IMR-90 (cell line): ENCODE results near the gene C5orf52. TPM values are rescaled to one million over a fixed set of nuclear protein-coding genes. Genes with fewer than 3 reads are reported as not detected.

ENCODE experiments used
- ATAC-seq: fragments of 200-7000 bp; cut with Tn5 transposase; 2 replicates; pipeline ENCODE4 v1.9.1; 2020; ENCODE audit warnings: low read depth, mild to moderate bottlenecking, moderate library complexity
- BruUV-seq: library from RNA; stranded (reverse); fragments of 400-500 nt; replicated peaks from 2 replicates; lab custom pipeline; 2021; lab: Mats Ljungman, UMichigan
- CTCF ChIA-PET: fragments of 300-600 bp; formaldehyde crosslinking; extraction: SDS; loops from one replicate; lab custom pipeline; 2021; ENCODE audit warnings: antibody characterized with exemption; lab: Yijun Ruan, JAX
- POLR2A ChIA-PET: fragments of 300-600 bp; sonication (Branson Sonifier 250); formaldehyde crosslinking; loops from one replicate; lab custom pipeline; 2022; ENCODE audit warnings: antibody characterized with exemption; ENCODE audit not compliant: unreplicated experiment; lab: Charles Lee
- DNase-seq: peaks from one replicate; pipeline ENCODE4 v3.0.0; 2013
- H2AFZ ChIP-seq: replicated peaks from 2 replicates; pipeline ENCODE3; 2013; ENCODE audit warnings: low read length, mild to moderate bottlenecking; ENCODE audit not compliant: poor library complexity
- H2AK5ac ChIP-seq: 2 replicates; pipeline ENCODE4 v1.6.1; 2013; ENCODE audit warnings: low read depth, low read length, inconsistent platforms
- H2AK9ac ChIP-seq: replicated peaks from 2 replicates; pipeline ENCODE3; 2013; ENCODE audit warnings: mild to moderate bottlenecking, low read depth, low read length, moderate library complexity; ENCODE audit not compliant: poor library complexity
- H2BK120ac ChIP-seq: 2 replicates; pipeline ENCODE4 v1.6.1; 2013; ENCODE audit warnings: low read depth, low read length, inconsistent platforms
- H2BK15ac ChIP-seq: 3 replicates; pipeline ENCODE4 v1.6.1; 2013; ENCODE audit warnings: low read depth, low read length, inconsistent platforms
- H2BK20ac ChIP-seq: 2 replicates; pipeline ENCODE4 v1.6.1; 2013; ENCODE audit warnings: low read depth, mild to moderate bottlenecking, inconsistent platforms, low read length, moderate library complexity
- H2BK5ac ChIP-seq: 2 replicates; pipeline ENCODE4 v1.6.1; 2013; ENCODE audit warnings: mild to moderate bottlenecking, low read depth, low read length, inconsistent platforms; ENCODE audit not compliant: poor library complexity, severe bottlenecking
- H3K14ac ChIP-seq: replicated peaks from 2 replicates; pipeline ENCODE4 v1.6.1; 2013; ENCODE audit warnings: low read depth, low read length, inconsistent platforms
- H3K18ac ChIP-seq: 2 replicates; pipeline ENCODE4 v1.6.1; 2013; ENCODE audit warnings: low read depth, low read length, control low read depth
- H3K23ac ChIP-seq: 2 replicates; pipeline ENCODE4 v1.6.1; 2013; ENCODE audit warnings: low read depth, low read length, inconsistent platforms
- H3K27ac ChIP-seq: 2 replicates; pipeline ENCODE4 v1.5.1; 2013; ENCODE audit warnings: mild to moderate bottlenecking, control low read depth, low read length; ENCODE audit not compliant: insufficient read depth
- H3K27me3 ChIP-seq: 2 replicates; pipeline ENCODE4 v1.6.1; 2013; ENCODE audit warnings: low read length; ENCODE audit not compliant: control insufficient read depth, insufficient read depth
- H3K36me3 ChIP-seq: 2 replicates; pipeline ENCODE4 v1.6.1; 2013; ENCODE audit warnings: low read length, mixed read lengths; ENCODE audit not compliant: control insufficient read depth, insufficient read depth
- H3K4ac ChIP-seq: 2 replicates; pipeline ENCODE4 v1.6.1; 2013; ENCODE audit warnings: low read depth, low read length, inconsistent platforms
- H3K4me1 ChIP-seq: 2 replicates; pipeline ENCODE4 v1.6.1; 2013; ENCODE audit warnings: low read length, mixed read lengths; ENCODE audit not compliant: control insufficient read depth, insufficient read depth
- H3K4me2 ChIP-seq: 2 replicates; pipeline ENCODE4 v1.6.1; 2013; ENCODE audit warnings: low read depth, mild to moderate bottlenecking, control low read depth, low read length, moderate library complexity
- H3K4me3 ChIP-seq: 2 replicates; pipeline ENCODE4 v1.5.1; 2013; ENCODE audit warnings: low read depth, mild to moderate bottlenecking, control low read depth, low read length, moderate library complexity; ENCODE audit not compliant: insufficient read depth
- H3K56ac ChIP-seq: 2 replicates; pipeline ENCODE4 v1.6.1; 2013; ENCODE audit warnings: low read length, inconsistent platforms; ENCODE audit not compliant: insufficient read depth; ENCODE audit errors: extremely low read depth
- H3K79me1 ChIP-seq, 2 experiments: 2 replicates each; pipeline ENCODE4 v1.6.1; 2013; ENCODE audit warnings: low read length in 2 of 2, inconsistent platforms in 1 of 2, low read depth in 1 of 2
- H3K9ac ChIP-seq: 2 replicates; pipeline ENCODE4 v1.6.1; 2013; ENCODE audit warnings: low read depth, low read length, control low read depth
- H3K9me1 ChIP-seq: 2 replicates; pipeline ENCODE4 v1.6.1; 2013; ENCODE audit warnings: low read length, inconsistent platforms; ENCODE audit not compliant: insufficient read depth
- H3K9me3 ChIP-seq: 2 replicates; pipeline ENCODE4 v1.6.1; 2013; ENCODE audit warnings: low read length; ENCODE audit not compliant: control insufficient read depth, insufficient read depth
- H4K20me1 ChIP-seq: 2 replicates; pipeline ENCODE4 v1.6.1; 2013; ENCODE audit warnings: low read length, inconsistent platforms; ENCODE audit not compliant: insufficient read depth
- H4K5ac ChIP-seq: 2 replicates; pipeline ENCODE4 v1.6.1; 2013; ENCODE audit warnings: mild to moderate bottlenecking, low read depth, low read length, control low read depth
- H4K8ac ChIP-seq, 2 experiments: 2 replicates each; pipeline ENCODE4 v1.6.1; 2013; ENCODE audit warnings: low read depth in 2 of 2, low read length in 2 of 2, control low read depth in 1 of 2, inconsistent platforms in 1 of 2
- H4K91ac ChIP-seq: 2 replicates; pipeline ENCODE4 v1.6.1; 2013; ENCODE audit warnings: low read depth, low read length, inconsistent platforms; ENCODE audit not compliant: insufficient read depth
- BHLHE40 ChIP-seq: fragments of 150-350 bp; IDR thresholded peaks from 2 replicates; pipeline ENCODE4 v1.6.1; 2016; ENCODE audit warnings: mild to moderate bottlenecking, low read depth, low read length
- CEBPB ChIP-seq: IDR thresholded peaks from 2 replicates; pipeline ENCODE4 v1.6.1; 2012; ENCODE audit warnings: low read depth, low read length, improper control_type of control experiment
- CHD1 ChIP-seq: IDR thresholded peaks from 2 replicates; pipeline ENCODE4 v1.6.1; 2012; ENCODE audit warnings: low read depth, low read length, improper control_type of control experiment
- FOS ChIP-seq: fragments of 150-350 bp; IDR thresholded peaks from 2 replicates; pipeline ENCODE4 v1.6.1; 2016; ENCODE audit warnings: low read depth, low read length
- MAFK ChIP-seq: IDR thresholded peaks from 2 replicates; pipeline ENCODE4 v1.6.1; 2012; ENCODE audit warnings: low read depth, low read length, improper control_type of control experiment
- MAZ ChIP-seq: IDR thresholded peaks from 2 replicates; pipeline ENCODE4 v1.6.1; 2012; ENCODE audit warnings: low read depth, mild to moderate bottlenecking, low read length, improper control_type of control experiment, moderate library complexity, borderline replicate concordance
- MXI1 ChIP-seq: IDR thresholded peaks from 2 replicates; pipeline ENCODE4 v1.6.1; 2012; ENCODE audit warnings: low read depth, mild to moderate bottlenecking, low read length, moderate library complexity, borderline replicate concordance
- NFE2L2 ChIP-seq: fragments of 150-350 bp; IDR thresholded peaks from 2 replicates; pipeline ENCODE4 v1.6.1; 2016; ENCODE audit warnings: low read depth, mild to moderate bottlenecking, low read length
- POLR2A ChIP-seq: IDR thresholded peaks from 2 replicates; pipeline ENCODE4 v1.6.1; 2012; ENCODE audit warnings: mild to moderate bottlenecking, low read depth, low read length
- RAD21 ChIP-seq: IDR thresholded peaks from 2 replicates; pipeline ENCODE4 v1.6.1; 2012; ENCODE audit warnings: low read length, improper control_type of control experiment
- RCOR1 ChIP-seq: IDR thresholded peaks from 2 replicates; pipeline ENCODE4 v1.6.1; 2012; ENCODE audit warnings: mild to moderate bottlenecking, low read length, improper control_type of control experiment; ENCODE audit not compliant: insufficient replicate concordance
- RFX5 ChIP-seq: IDR thresholded peaks from 2 replicates; pipeline ENCODE4 v1.8.0; 2012; ENCODE audit warnings: low read depth, mild to moderate bottlenecking, low read length, moderate library complexity
- SMC3 ChIP-seq: fragments of 150-350 bp; IDR thresholded peaks from 2 replicates; pipeline ENCODE4 v1.6.1; 2016; ENCODE audit warnings: low read depth, mild to moderate bottlenecking, antibody characterized with exemption, low read length, moderate library complexity
- WGBS, 2 experiments: methylation state at CpG; one replicate each; pipeline versions ENCODE4 v1.1.5 to v1.1.7; 2013; ENCODE audit warnings: missing lambda C conversion rate in 2 of 2; ENCODE audit not compliant: insufficient read length in 1 of 2; ENCODE audit errors: extremely low coverage in 2 of 2; 5-methylcytosine and 5-hydroxymethylcytosine counted together
- dilution Hi-C: fragments of 300-500 bp; cut with HindIII; formaldehyde crosslinking; loops from one replicate; pipeline ENCODE4 v1.14.3; 2018; ENCODE audit warnings: low sequenced_read_pairs; ENCODE audit not compliant: unreplicated experiment
- in situ Hi-C: fragments of 300-500 bp; cut with MboI; formaldehyde crosslinking; loops from 3 replicates; pipeline ENCODE4 v1.14.3; 2019; ENCODE audit warnings: low sequenced_read_pairs, inconsistent platforms, mixed read lengths
- intact Hi-C: fragments of 100-400 bp; cut with micrococcal nuclease; formaldehyde crosslinking; loops from 2 replicates; pipeline ENCODE4 v1.10.0; 2022
- polyA plus RNA-seq, 3 experiments: library from polyadenylated mRNA; depleted of rRNA; stranded (reverse); fragments of >200 nt; gene quantifications; 2 replicates each; pipeline ENCODE4 v1.2.3, GENCODE V29; 2012; ENCODE audit warnings: low replicate concordance in 1 of 3
- total RNA-seq: library from RNA; depleted of rRNA; stranded (reverse); fragments of >200 nt; gene quantifications from 2 replicates; pipeline ENCODE4 v1.2.3, GENCODE V29; 2012
- TF ChIP-seq, protein P1 (sequence below): fragments of 150-350 bp; IDR thresholded peaks from 2 replicates; pipeline ENCODE4 v1.6.1; 2017; ENCODE audit warnings: mild to moderate bottlenecking, antibody characterized with exemption, low read length, low read depth
- TF ChIP-seq, protein P2 (sequence below): conservative IDR thresholded peaks from 2 replicates; pipeline ENCODE4 v1.5.1; 2012; ENCODE audit warnings: mild to moderate bottlenecking, low read depth, low read length, improper control_type of control experiment
- TF ChIP-seq, protein P3 (sequence below): fragments of 150-350 bp; IDR thresholded peaks from 2 replicates; pipeline ENCODE4 v1.6.1; 2016; ENCODE audit warnings: low read depth, mild to moderate bottlenecking, low read length, moderate library complexity, borderline replicate concordance

The C5orf52 gene
- total and polyA plus RNA-seq, 2 of the 4 experiments (the other 2 are of a cell fraction) = not detected

DNA sequence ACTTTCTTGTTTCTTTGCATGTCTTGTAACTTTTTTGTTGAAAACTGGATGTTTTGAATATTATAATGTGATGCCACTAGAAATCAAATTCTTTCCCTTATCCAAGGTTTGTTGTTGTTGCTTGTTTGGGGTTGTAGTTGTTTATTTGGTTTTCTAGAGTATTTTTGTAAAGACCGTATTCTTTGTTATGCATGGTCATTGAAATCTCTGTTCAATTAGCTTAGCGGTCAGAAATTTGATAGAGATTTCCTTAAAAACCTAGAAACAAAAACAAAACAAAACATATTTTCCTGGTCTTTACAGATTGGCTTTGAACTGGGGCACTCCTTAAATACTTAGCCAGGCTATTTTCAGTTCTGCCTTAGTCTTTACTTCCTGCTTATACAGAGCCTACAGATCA, 41.0 kb upstream of the C5orf52 start:
- no peaks in the 10 kb centered on the region for H3K36me3 ChIP-seq
- no peak overlapping the region for H2BK15ac ChIP-seq
- no peak overlapping the region for H3K4ac ChIP-seq
- no peak overlapping the region for H2AFZ ChIP-seq
- no peak overlapping the region for H2AK9ac ChIP-seq
- in situ Hi-C loops = no loop called here
- no peaks in the 10 kb centered on the region for H3K27me3 ChIP-seq
- WGBS, 2 experiments = no CpG with 5 or more reads among the region's 2 CpGs
- H4K20me1 ChIP-seq = no peaks in the 10 kb centered on the region
- ChIA-PET CTCF (no interaction called here), POLR2A (no interaction called here)
- H3K9me3 ChIP-seq = peaks cover 1% of the 10 kb centered on the region; the same call in 1 of the 2 replicates
- H3K4me3 ChIP-seq = no peak overlapping the region
- H4K91ac ChIP-seq = no peak overlapping the region
- H3K4me1 ChIP-seq = no peaks in the 10 kb centered on the region
- H2AK5ac ChIP-seq = no peak overlapping the region
- no peak overlapping the region for H3K9ac ChIP-seq
- DNase-seq (no peak), ATAC-seq (no peak)
- H3K18ac ChIP-seq = no peak overlapping the region
- H3K56ac ChIP-seq = no peak overlapping the region
- H2BK20ac ChIP-seq = no peak overlapping the region
- H3K4me2 ChIP-seq = no peak overlapping the region
- H3K14ac ChIP-seq = no peak overlapping the region
- dilution Hi-C loops = no loop called here
- H2BK5ac ChIP-seq = no peak overlapping the region
- H3K9me1 ChIP-seq = no peaks in the 10 kb centered on the region
- H3K79me1 ChIP-seq = no peaks in the 10 kb centered on the region
- no peak overlapping the region for H4K5ac ChIP-seq
- BruUV-seq = no TSS peak
- no peak for TF ChIP-seq CEBPB
- no peak for TF ChIP-seq SMC3
- no peak for TF ChIP-seq RCOR1
- TF ChIP-seq CHD1 = no peak
- TF ChIP-seq MAFK = no peak
- no peak for TF ChIP-seq RAD21
- TF ChIP-seq RFX5 = no peak
- no peak for TF ChIP-seq FOS
- TF ChIP-seq, protein P1, sequence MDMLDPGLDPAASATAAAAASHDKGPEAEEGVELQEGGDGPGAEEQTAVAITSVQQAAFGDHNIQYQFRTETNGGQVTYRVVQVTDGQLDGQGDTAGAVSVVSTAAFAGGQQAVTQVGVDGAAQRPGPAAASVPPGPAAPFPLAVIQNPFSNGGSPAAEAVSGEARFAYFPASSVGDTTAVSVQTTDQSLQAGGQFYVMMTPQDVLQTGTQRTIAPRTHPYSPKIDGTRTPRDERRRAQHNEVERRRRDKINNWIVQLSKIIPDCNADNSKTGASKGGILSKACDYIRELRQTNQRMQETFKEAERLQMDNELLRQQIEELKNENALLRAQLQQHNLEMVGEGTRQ = no peak
- TF ChIP-seq, protein P2, sequence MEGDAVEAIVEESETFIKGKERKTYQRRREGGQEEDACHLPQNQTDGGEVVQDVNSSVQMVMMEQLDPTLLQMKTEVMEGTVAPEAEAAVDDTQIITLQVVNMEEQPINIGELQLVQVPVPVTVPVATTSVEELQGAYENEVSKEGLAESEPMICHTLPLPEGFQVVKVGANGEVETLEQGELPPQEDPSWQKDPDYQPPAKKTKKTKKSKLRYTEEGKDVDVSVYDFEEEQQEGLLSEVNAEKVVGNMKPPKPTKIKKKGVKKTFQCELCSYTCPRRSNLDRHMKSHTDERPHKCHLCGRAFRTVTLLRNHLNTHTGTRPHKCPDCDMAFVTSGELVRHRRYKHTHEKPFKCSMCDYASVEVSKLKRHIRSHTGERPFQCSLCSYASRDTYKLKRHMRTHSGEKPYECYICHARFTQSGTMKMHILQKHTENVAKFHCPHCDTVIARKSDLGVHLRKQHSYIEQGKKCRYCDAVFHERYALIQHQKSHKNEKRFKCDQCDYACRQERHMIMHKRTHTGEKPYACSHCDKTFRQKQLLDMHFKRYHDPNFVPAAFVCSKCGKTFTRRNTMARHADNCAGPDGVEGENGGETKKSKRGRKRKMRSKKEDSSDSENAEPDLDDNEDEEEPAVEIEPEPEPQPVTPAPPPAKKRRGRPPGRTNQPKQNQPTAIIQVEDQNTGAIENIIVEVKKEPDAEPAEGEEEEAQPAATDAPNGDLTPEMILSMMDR = no peak
- TF ChIP-seq, protein P3, sequence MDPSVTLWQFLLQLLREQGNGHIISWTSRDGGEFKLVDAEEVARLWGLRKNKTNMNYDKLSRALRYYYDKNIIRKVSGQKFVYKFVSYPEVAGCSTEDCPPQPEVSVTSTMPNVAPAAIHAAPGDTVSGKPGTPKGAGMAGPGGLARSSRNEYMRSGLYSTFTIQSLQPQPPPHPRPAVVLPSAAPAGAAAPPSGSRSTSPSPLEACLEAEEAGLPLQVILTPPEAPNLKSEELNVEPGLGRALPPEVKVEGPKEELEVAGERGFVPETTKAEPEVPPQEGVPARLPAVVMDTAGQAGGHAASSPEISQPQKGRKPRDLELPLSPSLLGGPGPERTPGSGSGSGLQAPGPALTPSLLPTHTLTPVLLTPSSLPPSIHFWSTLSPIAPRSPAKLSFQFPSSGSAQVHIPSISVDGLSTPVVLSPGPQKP = no peak
- TF ChIP-seq MXI1 = no peak
- TF ChIP-seq NFE2L2 = no peak
- no peak for TF ChIP-seq BHLHE40
- no peak for TF ChIP-seq MAZ
- TF ChIP-seq POLR2A = no peak
- H4K8ac ChIP-seq = no peak overlapping the region
- H3K23ac ChIP-seq = no peak overlapping the region
- H3K27ac ChIP-seq = no peak overlapping the region
- H2BK120ac ChIP-seq = no peak overlapping the region
- intact Hi-C loops = no loop called here
